ENCODE results near the gene DNAJC7. TPM values are rescaled to one million over a fixed set of nuclear protein-coding genes. Genes with fewer than 3 reads are reported as not detected.

DNAJC7 gene
- total RNA-seq, 4 donors from 2014 or later, result 43.1 to 51.1 (median 44.4) TPM

DNA sequence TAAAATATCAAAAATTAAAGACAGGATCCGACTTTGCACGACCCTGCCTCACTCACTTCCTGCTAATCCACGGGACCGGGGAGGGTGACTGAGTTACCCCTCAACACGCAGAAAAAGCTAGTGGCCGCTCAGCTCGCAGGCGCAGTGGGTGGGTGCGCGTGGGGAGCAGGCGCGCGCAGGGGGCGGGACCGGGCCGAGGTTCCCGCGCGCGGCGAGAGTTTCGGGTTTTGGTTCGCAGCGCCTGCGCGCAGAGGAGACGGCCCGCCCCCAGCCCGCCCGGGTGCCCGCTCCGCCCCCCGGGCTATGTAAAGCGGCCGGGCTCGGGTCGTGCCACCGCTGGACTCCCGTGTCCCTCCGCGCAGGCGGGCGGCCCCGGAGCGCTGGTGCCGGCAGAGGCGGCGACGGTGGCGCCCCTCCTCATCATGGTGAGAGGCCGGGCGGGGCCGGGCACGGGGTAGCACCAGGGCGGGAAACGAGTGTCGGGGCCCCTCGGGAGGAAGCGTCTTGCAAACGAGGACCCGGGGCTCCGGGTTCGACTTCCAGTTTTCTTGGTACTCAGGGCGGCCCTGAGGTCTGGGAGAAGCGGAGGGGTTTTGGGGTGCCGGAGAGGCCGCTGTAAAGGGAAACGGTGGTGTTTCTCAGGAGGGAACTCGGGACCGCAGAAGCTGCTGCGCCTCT, 50.6 kb downstream of the DNAJC7 start, which contains the start of gene CNP:
Gene CNP, plus strand, starts transcription at position 333 of the 678 bp plus-strand sequence. Its CDS starts 90 bp downstream, at position 423.
- intact Hi-C loops (cut with DNase I), result loop anchor here (2.0 to 5.0 kb wide), 2 partner anchors 52 to 151 kb away; no protein-coding TSS in a partner anchor
- TF ChIP-seq, protein P1, sequence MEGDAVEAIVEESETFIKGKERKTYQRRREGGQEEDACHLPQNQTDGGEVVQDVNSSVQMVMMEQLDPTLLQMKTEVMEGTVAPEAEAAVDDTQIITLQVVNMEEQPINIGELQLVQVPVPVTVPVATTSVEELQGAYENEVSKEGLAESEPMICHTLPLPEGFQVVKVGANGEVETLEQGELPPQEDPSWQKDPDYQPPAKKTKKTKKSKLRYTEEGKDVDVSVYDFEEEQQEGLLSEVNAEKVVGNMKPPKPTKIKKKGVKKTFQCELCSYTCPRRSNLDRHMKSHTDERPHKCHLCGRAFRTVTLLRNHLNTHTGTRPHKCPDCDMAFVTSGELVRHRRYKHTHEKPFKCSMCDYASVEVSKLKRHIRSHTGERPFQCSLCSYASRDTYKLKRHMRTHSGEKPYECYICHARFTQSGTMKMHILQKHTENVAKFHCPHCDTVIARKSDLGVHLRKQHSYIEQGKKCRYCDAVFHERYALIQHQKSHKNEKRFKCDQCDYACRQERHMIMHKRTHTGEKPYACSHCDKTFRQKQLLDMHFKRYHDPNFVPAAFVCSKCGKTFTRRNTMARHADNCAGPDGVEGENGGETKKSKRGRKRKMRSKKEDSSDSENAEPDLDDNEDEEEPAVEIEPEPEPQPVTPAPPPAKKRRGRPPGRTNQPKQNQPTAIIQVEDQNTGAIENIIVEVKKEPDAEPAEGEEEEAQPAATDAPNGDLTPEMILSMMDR (IDR thresholded peaks at IDR 0.05), result peak in 1 of 3 experiments; percentile 27
- TF ChIP-seq EP300 (IDR thresholded peaks at IDR 0.05) (no peak), POLR2AphosphoS5 (IDR thresholded peaks at IDR 0.05) (peak; percentile 82 to 93), POLR2A (IDR thresholded peaks at IDR 0.05; ENCODE audit: low read depth) (peak; percentile 57)
- H3K9me3 ChIP-seq, result no peaks in the 10 kb centered on the region
- H3K4me3 ChIP-seq, result peak within 1 kb of the TSS; percentile 91 to 99 (median 95)
- peak; percentile 95 for DNase-seq (ENCODE audit: extremely low spot score)
- H3K36me3 ChIP-seq, result peaks cover 12 to 35% (median 20%) of the 10 kb centered on the region in 4 donors
- peak within 1 kb of the TSS; percentile 92 to 93 (median 92) for H3K27ac ChIP-seq (replicated peaks in 1 of 4)
- H3K4me1 ChIP-seq, result peaks cover 23 to 66% (median 63%) of the 10 kb centered on the region in 4 donors
- WGBS, result 2% methylated on average over 17 of the region's 71 CpGs
- no peaks in the 10 kb centered on the region for H3K27me3 ChIP-seq

DNA sequence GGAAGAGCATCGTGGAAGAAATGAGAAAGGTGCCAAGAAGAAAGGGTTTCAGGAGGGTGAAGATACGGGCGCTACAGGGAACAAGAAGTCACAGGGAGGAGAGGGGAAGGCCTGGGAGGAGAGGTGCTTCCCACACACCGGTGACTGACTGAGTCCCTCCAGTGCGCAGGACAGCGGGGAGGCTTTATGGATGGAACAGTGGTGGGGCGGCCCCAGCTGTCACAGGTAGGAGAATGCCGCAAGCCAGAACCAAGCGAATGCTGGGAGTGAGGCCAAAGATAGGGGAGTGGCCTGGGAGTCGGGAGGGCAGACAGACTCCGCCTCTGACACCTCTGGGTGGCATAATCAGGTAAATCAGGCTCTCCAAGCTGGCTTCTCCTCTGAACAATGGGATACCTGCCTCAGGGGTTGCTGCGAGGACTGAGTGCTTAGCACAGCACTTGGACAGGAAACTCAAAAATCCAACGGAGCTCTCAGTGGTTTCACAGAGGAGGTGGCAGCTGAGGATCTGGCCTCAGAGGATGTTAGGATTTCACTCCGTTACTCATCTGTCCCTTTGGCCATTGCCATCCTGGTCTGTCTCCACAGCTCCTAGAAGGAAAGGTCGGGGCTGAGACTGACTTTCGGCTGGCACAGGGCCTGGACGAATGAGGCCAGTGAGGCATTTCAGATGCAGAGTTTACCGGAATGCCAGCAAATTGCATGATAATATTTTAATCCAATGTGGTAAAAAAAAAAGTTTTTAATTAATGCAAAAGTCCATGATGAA, 51.4 kb downstream of the DNAJC7 start:
- intact Hi-C loops (cut with DNase I), result loop anchor here (2.0 to 5.0 kb wide), 2 partner anchors 53 to 151 kb away; no protein-coding TSS in a partner anchor
- Histone ChIP-seq H3K9me3 (no peaks in the 10 kb centered on the region), H3K27ac (replicated peaks in 1 of 4) (peak overlapping the region; percentile 92 to 93 (median 92)), H3K4me1 (peaks cover 23 to 60% (median 57%) of the 10 kb centered on the region in 4 donors), H3K36me3 (peaks cover 12 to 27% (median 16%) of the 10 kb centered on the region in 4 donors), H3K4me3 (peak overlapping the region; percentile 91 to 99 (median 95)), H3K27me3 (no peaks in the 10 kb centered on the region)
- WGBS, result 7% methylated on average over 17 of the region's 18 CpGs
- TF ChIP-seq POLR2A (IDR thresholded peaks at IDR 0.05; ENCODE audit: low read depth) (no peak), EP300 (IDR thresholded peaks at IDR 0.05) (no peak), POLR2AphosphoS5 (IDR thresholded peaks at IDR 0.05) (no peak)
- TF ChIP-seq, protein P1 (IDR thresholded peaks at IDR 0.05), result no peak
- no peak for DNase-seq (ENCODE audit: extremely low spot score)

DNA sequence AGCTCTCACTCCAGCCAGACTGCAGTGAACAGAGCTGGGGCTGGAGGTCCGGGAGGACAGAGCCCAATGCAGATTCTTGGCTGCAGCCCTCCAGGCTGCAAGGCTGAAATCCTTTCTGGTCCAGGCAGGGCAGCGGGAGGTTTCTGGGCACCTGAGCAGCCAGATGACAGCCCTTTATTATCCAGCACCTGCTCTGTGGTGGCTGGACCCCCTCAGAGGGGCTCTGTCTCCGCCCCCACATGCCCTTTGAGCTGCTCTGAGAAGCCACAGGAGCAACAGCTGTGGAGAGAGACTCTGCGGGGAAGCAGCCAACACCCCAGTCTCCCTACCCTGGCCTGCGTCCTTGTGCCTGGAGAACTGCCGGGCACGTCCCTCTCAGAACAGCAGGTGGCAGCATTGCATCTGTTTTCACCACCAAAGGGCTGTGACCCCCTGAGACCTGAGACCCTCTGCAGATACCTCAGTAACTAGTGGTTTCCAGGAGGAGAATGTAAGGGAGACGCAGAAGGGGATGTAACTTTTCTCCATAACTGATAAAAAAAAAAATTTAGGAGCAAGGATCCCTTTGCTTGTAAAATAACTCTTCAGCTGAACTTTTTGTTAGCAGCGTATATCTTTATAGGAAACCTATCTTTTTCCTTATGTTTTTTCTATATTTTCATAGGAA, 54.3 kb downstream of the DNAJC7 start:
- TF ChIP-seq EP300 (IDR thresholded peaks at IDR 0.05) (no peak), POLR2A (IDR thresholded peaks at IDR 0.05; ENCODE audit: low read depth) (no peak), POLR2AphosphoS5 (IDR thresholded peaks at IDR 0.05) (peak in 1 of 2 donors; percentile 42)
- TF ChIP-seq, protein P1 (IDR thresholded peaks at IDR 0.05), result peak; percentile 79 to 92 (median 88)
- peaks cover 19 to 30% (median 27%) of the 10 kb centered on the region in 4 donors for H3K4me1 ChIP-seq
- peaks cover 0 to 2% (median under 1%) of the 10 kb centered on the region in 4 donors for H3K36me3 ChIP-seq
- DNase-seq (ENCODE audit: extremely low spot score), result no peak
- H3K4me3 ChIP-seq, result no peak overlapping the region
- H3K27me3 ChIP-seq, result no peaks in the 10 kb centered on the region
- 14% methylated on average over 6 of the region's 9 CpGs for WGBS
- no peak overlapping the region for H3K27ac ChIP-seq (replicated peaks in 1 of 4)
- H3K9me3 ChIP-seq, result no peaks in the 10 kb centered on the region
- intact Hi-C loops (cut with DNase I), result no loop called here

DNA sequence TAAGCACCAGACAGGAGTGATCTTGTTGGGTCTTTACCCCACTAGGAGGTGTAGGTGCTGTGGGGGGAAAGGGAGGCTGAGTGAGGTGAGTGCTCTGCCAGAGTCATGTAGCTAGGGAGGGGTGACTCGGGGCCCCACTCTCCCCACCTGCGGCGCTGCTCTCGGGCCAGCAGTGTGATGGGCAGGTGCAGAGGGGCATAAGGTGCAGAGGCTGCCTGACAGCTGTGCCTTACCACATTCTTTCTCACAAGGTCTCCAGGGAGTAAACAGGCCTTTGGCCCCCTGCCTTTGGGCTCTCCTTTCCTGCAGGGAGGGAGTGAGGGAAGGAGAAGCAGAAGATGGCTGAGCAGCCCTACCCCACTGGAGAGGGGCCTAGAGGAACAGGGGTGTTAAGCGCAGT, 55.1 kb downstream of the DNAJC7 start:
- DNase-seq (ENCODE audit: extremely low spot score), result no peak
- Histone ChIP-seq H3K9me3 (no peaks in the 10 kb centered on the region), H3K4me3 (no peak overlapping the region), H3K27me3 (no peaks in the 10 kb centered on the region), H3K4me1 (peaks cover 11 to 23% (median 20%) of the 10 kb centered on the region in 4 donors), H3K27ac (replicated peaks in 1 of 4) (no peak overlapping the region), H3K36me3 (no peaks in the 10 kb centered on the region)
- WGBS, result 82% methylated on average over 5 of the region's 5 CpGs
- intact Hi-C loops (cut with DNase I), result no loop called here
- TF ChIP-seq, protein P1 (IDR thresholded peaks at IDR 0.05), result no peak
- no peak for TF ChIP-seq EP300 (IDR thresholded peaks at IDR 0.05)
- no peak for TF ChIP-seq POLR2AphosphoS5 (IDR thresholded peaks at IDR 0.05)
- TF ChIP-seq POLR2A (IDR thresholded peaks at IDR 0.05; ENCODE audit: low read depth), result no peak

Measured in esophagus muscularis mucosa (tissue), 4 donors.